ENCODE measurements around the gene PON3. TPM values are rescaled to one million over a fixed set of nuclear protein-coding genes. Genes with fewer than 3 reads are reported as not detected.

The PON3 gene
- total RNA-seq, 1 experiment from 2014 or later = not detected

- no TSS peak for BruUV-seq (replicated peaks)
- CTCF ChIA-PET = no interaction called here
- Histone ChIP-seq H3K27ac (ENCODE audit: low read length) (no peak overlapping the region), H3K79me2 (ENCODE audit: low read length) (no peaks in the 10 kb centered on the region), H3K9me3 (ENCODE audit: low read length) (no peaks in the 10 kb centered on the region), H3K27me3 (ENCODE audit: low read length) (no peaks in the 10 kb centered on the region), H3K4me1 (ENCODE audit: insufficient read depth, low read length) (peaks cover 9% of the 10 kb centered on the region; the same call in 1 of the 2 replicates), H3K9me2 (replicated peaks; ENCODE audit: low read length) (no peaks in the 10 kb centered on the region), H3K4me2 (ENCODE audit: low read length) (no peak overlapping the region), H3K4me3 (ENCODE audit: low read length) (no peak overlapping the region), H2AFZ (ENCODE audit: low read length) (no peak overlapping the region), H3K9ac (ENCODE audit: low read length) (no peak overlapping the region), H3F3A (ENCODE audit: low read length, unreplicated experiment) (no peaks in the 10 kb centered on the region), H3K36me3 (ENCODE audit: low read depth, low read length) (no peaks in the 10 kb centered on the region), H4K20me1 (ENCODE audit: low read length) (no peaks in the 10 kb centered on the region)
- POLR2A ChIA-PET (ENCODE audit: unreplicated experiment) = no interaction called here
- no peak for DNase-seq
- no peak for TF ChIP-seq EZH2 (IDR thresholded peaks at IDR 0.05; ENCODE audit: low read length, unreplicated experiment)
- TF ChIP-seq EZH2phosphoT487 (IDR thresholded peaks at IDR 0.05; ENCODE audit: borderline replicate concordance, low read length) = no peak
- TF ChIP-seq CTCF (conservative IDR thresholded peaks at IDR 0.05; ENCODE audit: low read depth, low read length) = no peak
- intact Hi-C loops (cut with micrococcal nuclease) = no loop called here
- no peak for ATAC-seq
Observed at GRCh38 chr7:95309951-95310350, 86.2 kb downstream of the PON3 start.

Other genes with a start within 250 kb of the PON3 start
- gene PON1, start 71.8 kb downstream of the PON3 start, total RNA-seq (2014; rRNA removed) = not detected in 2 replicates
- gene PON2, start 38.7 kb upstream of the PON3 start, total RNA-seq (2014; rRNA removed) = 51.6 and 56.4 TPM in 2 replicates
- not detected in 2 replicates for gene ASB4, start 89.6 kb upstream of the PON3 start, total RNA-seq (2014; rRNA removed)
- gene PDK4, start 200.1 kb upstream of the PON3 start, total RNA-seq (2014; rRNA removed) = 0.63 and 3.2 TPM in 2 replicates